ENCODE data around the gene NUP35.

GRCh38 chr2:183164650-183165015 is 40.4 kb downstream of the NUP35 start:
- TF ChIP-seq CTCF (IDR thresholded peaks at IDR 0.05), result no peak
- TF ChIP-seq POLR2A (IDR thresholded peaks at IDR 0.05), result no peak
